OCI-LY7 (cell line): ENCODE results near the gene FAM227A. TPM values are rescaled to one million over a fixed set of nuclear protein-coding genes. Genes with fewer than 3 reads are reported as not detected.

Experiments
- BruUV-seq: library from RNA; stranded (reverse); fragments of 400-500 nt; replicated peaks from 2 replicates; lab custom pipeline; 2021; lab: Mats Ljungman, UMichigan
- CTCF ChIA-PET: fragments of 300-600 bp; sonication (Branson Sonifier 250); formaldehyde crosslinking; loops from one replicate; lab custom pipeline; 2022; ENCODE audit warnings: antibody characterized with exemption; ENCODE audit not compliant: unreplicated experiment; lab: Charles Lee
- POLR2A ChIA-PET: fragments of 300-600 bp; sonication (Branson Sonifier 250); formaldehyde crosslinking; loops from one replicate; lab custom pipeline; 2022; ENCODE audit warnings: antibody characterized with exemption; lab: Charles Lee
- DNase-seq: peaks from one replicate; pipeline ENCODE4 v3.0.0-alpha.2; 2015; ENCODE audit warnings: low spot score
- H2AFZ ChIP-seq: fragments of 200-600 bp; sonication (generic), shearing (Covaris generic); 2 replicates; pipeline ENCODE4 v1.6.1; 2014; ENCODE audit warnings: mild to moderate bottlenecking, antibody characterized with exemption, low read length, moderate library complexity
- H3K27ac ChIP-seq: fragments of 200-600 bp; sonication (generic); 2 replicates; pipeline ENCODE4 v1.5.1; 2014; ENCODE audit warnings: mixed run types, low read depth, mild to moderate bottlenecking, moderate library complexity, low read length, inconsistent platforms; ENCODE audit not compliant: poor library complexity, severe bottlenecking
- H3K36me3 ChIP-seq: fragments of 200-600 bp; sonication (generic); 2 replicates; pipeline ENCODE4 v1.6.1; 2014; ENCODE audit warnings: mild to moderate bottlenecking, antibody characterized with exemption, low read length, moderate library complexity, mixed read lengths; ENCODE audit not compliant: insufficient read depth
- H3K4me1 ChIP-seq: fragments of 200-600 bp; sonication (generic); 2 replicates; pipeline ENCODE4 v1.5.1; 2014; ENCODE audit warnings: mild to moderate bottlenecking, low read length; ENCODE audit not compliant: insufficient read depth, poor library complexity, severe bottlenecking
- H3K4me2 ChIP-seq: fragments of 200-600 bp; sonication (generic); 2 replicates; pipeline ENCODE4 v1.6.1; 2014; ENCODE audit warnings: mild to moderate bottlenecking, low read length
- H3K4me3 ChIP-seq: fragments of 200-600 bp; sonication (generic); 2 replicates; pipeline ENCODE4 v1.5.1; 2014; ENCODE audit warnings: mild to moderate bottlenecking, low read depth, low read length; ENCODE audit not compliant: poor library complexity, severe bottlenecking
- H3K79me2 ChIP-seq: fragments of 200-600 bp; sonication (generic); 2 replicates; pipeline ENCODE4 v1.6.1; 2016; ENCODE audit warnings: low read depth, mild to moderate bottlenecking, low read length, moderate library complexity, mixed read lengths; ENCODE audit not compliant: insufficient read depth
- H3K9me2 ChIP-seq: fragments of 200-600 bp; sonication (generic); 2 replicates; pipeline ENCODE4 v1.6.1; 2016; ENCODE audit warnings: mild to moderate bottlenecking, low read length, mixed read lengths; ENCODE audit not compliant: insufficient read depth
- H3K9me3 ChIP-seq: fragments of 200-600 bp; sonication (generic); 2 replicates; pipeline ENCODE4 v1.6.1; 2014; ENCODE audit warnings: mild to moderate bottlenecking, mixed run types, low read length, mixed read lengths
- H4K20me1 ChIP-seq: fragments of 200-600 bp; sonication (generic); 2 replicates; pipeline ENCODE4 v1.6.1; 2014; ENCODE audit warnings: mild to moderate bottlenecking, antibody characterized with exemption, low read length, moderate library complexity, mixed read lengths; ENCODE audit not compliant: insufficient read depth
- EZH2phosphoT487 ChIP-seq: fragments of 200-600 bp; sonication (generic); IDR thresholded peaks from 2 replicates; pipeline ENCODE4 v1.6.1; 2018; ENCODE audit warnings: low read depth, borderline replicate concordance, mild to moderate bottlenecking, mixed run types, antibody characterized with exemption, low read length, moderate library complexity, mixed read lengths
- intact Hi-C: fragments of 100-400 bp; cut with micrococcal nuclease; formaldehyde crosslinking; loops from one replicate; pipeline ENCODE4 v1.10.0; 2022; ENCODE audit not compliant: unreplicated experiment
- total RNA-seq, 2 experiments: library from RNA; depleted of rRNA in 1 of 2; stranded (reverse); fragments of >200 nt in 1 of 2; shearing (Covaris generic) in 1 of 2; gene quantifications; 2 replicates each; pipeline ENCODE4 v1.2.3, GENCODE V29; 2014 to 2022
- TF ChIP-seq, protein P1 (sequence below): fragments of 200-600 bp; sonication (generic); conservative IDR thresholded peaks from 2 replicates; pipeline ENCODE4 v1.5.1; 2014; ENCODE audit warnings: mild to moderate bottlenecking, antibody characterized with exemption, low read length, moderate library complexity, mixed read lengths

FAM227A gene
- total RNA-seq, 2 experiments from 2014 or later = 0.16 to 0.57 TPM

GRCh38 chr22:38549101-38549894 lies 106.9 kb downstream of the FAM227A start:
- H3K9me3 ChIP-seq = peaks cover 2% of the 10 kb centered on the region; the same call in 1 of the 2 replicates
- no peaks in the 10 kb centered on the region for H4K20me1 ChIP-seq
- H3K4me3 ChIP-seq = no peak overlapping the region
- no peaks in the 10 kb centered on the region for H3K79me2 ChIP-seq
- BruUV-seq = no TSS peak
- intact Hi-C loops = no loop called here
- POLR2A ChIA-PET = no interaction called here
- TF ChIP-seq, protein P1, sequence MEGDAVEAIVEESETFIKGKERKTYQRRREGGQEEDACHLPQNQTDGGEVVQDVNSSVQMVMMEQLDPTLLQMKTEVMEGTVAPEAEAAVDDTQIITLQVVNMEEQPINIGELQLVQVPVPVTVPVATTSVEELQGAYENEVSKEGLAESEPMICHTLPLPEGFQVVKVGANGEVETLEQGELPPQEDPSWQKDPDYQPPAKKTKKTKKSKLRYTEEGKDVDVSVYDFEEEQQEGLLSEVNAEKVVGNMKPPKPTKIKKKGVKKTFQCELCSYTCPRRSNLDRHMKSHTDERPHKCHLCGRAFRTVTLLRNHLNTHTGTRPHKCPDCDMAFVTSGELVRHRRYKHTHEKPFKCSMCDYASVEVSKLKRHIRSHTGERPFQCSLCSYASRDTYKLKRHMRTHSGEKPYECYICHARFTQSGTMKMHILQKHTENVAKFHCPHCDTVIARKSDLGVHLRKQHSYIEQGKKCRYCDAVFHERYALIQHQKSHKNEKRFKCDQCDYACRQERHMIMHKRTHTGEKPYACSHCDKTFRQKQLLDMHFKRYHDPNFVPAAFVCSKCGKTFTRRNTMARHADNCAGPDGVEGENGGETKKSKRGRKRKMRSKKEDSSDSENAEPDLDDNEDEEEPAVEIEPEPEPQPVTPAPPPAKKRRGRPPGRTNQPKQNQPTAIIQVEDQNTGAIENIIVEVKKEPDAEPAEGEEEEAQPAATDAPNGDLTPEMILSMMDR = no peak
- no peak for TF ChIP-seq EZH2phosphoT487
- peak; percentile 7 for DNase-seq
- peaks cover 15% of the 10 kb centered on the region for H3K4me1 ChIP-seq
- no peak overlapping the region for H2AFZ ChIP-seq
- peaks cover 65% of the 10 kb centered on the region for H3K36me3 ChIP-seq
- H3K27ac ChIP-seq = peak overlapping the region; percentile 16
- peak overlapping the region; percentile 55; the same call in 1 of the 2 replicates for H3K4me2 ChIP-seq
- no peaks in the 10 kb centered on the region for H3K9me2 ChIP-seq
- CTCF ChIA-PET = no interaction called here

DNA sequence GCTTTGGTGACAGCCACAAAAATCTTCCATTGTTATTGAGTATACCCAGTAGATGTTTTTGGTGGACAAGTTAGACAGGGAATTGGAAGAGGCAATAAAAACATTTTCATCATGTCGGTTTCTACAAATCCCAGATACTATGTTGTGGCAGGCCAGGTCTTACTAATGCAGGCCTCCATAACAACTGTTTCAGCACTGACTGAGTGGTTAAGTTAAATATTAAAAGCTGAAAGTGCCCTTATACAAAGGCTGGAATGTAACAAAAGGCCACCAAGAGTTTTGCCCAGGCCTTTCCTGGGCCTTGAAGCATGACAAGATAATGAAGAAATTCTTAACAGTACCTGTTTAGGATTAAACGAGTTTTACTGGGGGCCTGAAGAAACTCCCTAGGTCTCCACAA lies 115.5 kb downstream of the FAM227A start:
- no peak overlapping the region for H3K4me3 ChIP-seq
- no peaks in the 10 kb centered on the region for H3K79me2 ChIP-seq
- H3K9me3 ChIP-seq = peaks cover 21% of the 10 kb centered on the region; the same call in 1 of the 2 replicates
- no peaks in the 10 kb centered on the region for H3K9me2 ChIP-seq
- H3K27ac ChIP-seq = no peak overlapping the region
- no peaks in the 10 kb centered on the region for H4K20me1 ChIP-seq
- CTCF ChIA-PET = no interaction called here
- TF ChIP-seq, protein P1 = no peak
- TF ChIP-seq EZH2phosphoT487 = no peak
- no peak for DNase-seq
- H2AFZ ChIP-seq = no peak overlapping the region
- H3K4me1 ChIP-seq = no peaks in the 10 kb centered on the region
- no TSS peak for BruUV-seq
- intact Hi-C loops = no loop called here
- H3K4me2 ChIP-seq = no peak overlapping the region
- POLR2A ChIA-PET = interaction anchor here (0.6 kb wide), 1 partner anchor 142 kb away, joined by 3 read pairs; no protein-coding TSS in a partner anchor
- peaks cover 63% of the 10 kb centered on the region for H3K36me3 ChIP-seq
